ENCODE data around the gene PARN. TPM values are rescaled to one million over a fixed set of nuclear protein-coding genes. Genes with fewer than 3 reads are reported as not detected.

The PARN gene
- total RNA-seq, 1 experiment from 2014 or later, result 56.2 TPM

DNA sequence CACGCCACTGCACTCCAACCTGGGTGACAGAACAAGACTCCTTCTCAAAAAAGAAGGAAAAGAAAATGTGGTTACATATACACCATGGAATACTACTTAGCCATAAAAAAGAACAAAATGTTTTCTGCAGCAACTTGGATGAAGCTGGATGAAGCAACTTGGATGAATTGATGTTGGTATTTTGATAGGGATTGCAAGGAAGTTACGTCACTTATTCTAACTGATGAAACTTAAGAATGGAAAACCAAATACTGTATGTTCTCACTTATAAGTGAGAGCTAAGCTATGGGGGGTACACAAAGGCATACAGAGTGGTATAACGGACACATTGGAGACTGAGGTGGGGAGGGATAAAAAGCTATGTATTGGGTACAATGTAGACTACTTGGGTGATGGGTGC lies 46.6 kb upstream of the PARN start:
- no peaks in the 10 kb centered on the region for H3K36me3 Mint-ChIP-seq (ENCODE audit: insufficient read depth in 1 of 3, low read depth in 3 of 3)
- H3K4ac ChIP-seq (ENCODE audit: low read depth, low read length), result no peak overlapping the region
- no peak overlapping the region for H2BK20ac ChIP-seq (ENCODE audit: low read depth, low read length, poor library complexity, severe bottlenecking)
- H2BK5ac ChIP-seq (ENCODE audit: insufficient read length, low read length), result no peak overlapping the region
- H3K27ac ChIP-seq (ENCODE audit: insufficient read length, low read depth, low read length), result no peak overlapping the region
- no peaks in the 10 kb centered on the region for H3K23me2 ChIP-seq (ENCODE audit: insufficient read length, low read depth, low read length, poor library complexity, severe bottlenecking)
- no peak overlapping the region for H4K5ac ChIP-seq (ENCODE audit: insufficient read length, low read depth, low read length)
- H2BK12ac ChIP-seq (ENCODE audit: insufficient read length, low read depth, low read length), result no peak overlapping the region
- no peak overlapping the region for H3K9ac ChIP-seq (ENCODE audit: extremely low read depth, insufficient read length, low read length)
- H2BK120ac ChIP-seq (ENCODE audit: low read depth, low read length, poor library complexity, severe bottlenecking), result no peak overlapping the region
- no peak overlapping the region for H3K4me2 ChIP-seq (ENCODE audit: insufficient read depth, insufficient read length, low read length)
- no peaks in the 10 kb centered on the region for H3K79me2 ChIP-seq (ENCODE audit: insufficient read depth, low read length)
- DNase-seq, result no peak
- H3K27me3 ChIP-seq (ENCODE audit: insufficient read depth, low read length), result no peaks in the 10 kb centered on the region
- no CpG with 5 or more reads among the region's 3 CpGs for WGBS (ENCODE audit: extremely low coverage, insufficient read length, low lambda C conversion rate)
- no peak overlapping the region for H4K91ac ChIP-seq (ENCODE audit: insufficient read length, low read depth, low read length)
- no peak overlapping the region for H2AFZ ChIP-seq (ENCODE audit: low read length)
- H3K14ac ChIP-seq (ENCODE audit: insufficient read depth, low read length), result no peak overlapping the region
- no peak overlapping the region for H4K8ac ChIP-seq (replicated peaks; ENCODE audit: insufficient read length, low read depth, low read length)
- no peak overlapping the region for H3K18ac ChIP-seq (ENCODE audit: insufficient read length, low read depth, low read length)
- no peak overlapping the region for H3T11ph ChIP-seq (ENCODE audit: low read length)
- H3K23ac ChIP-seq (ENCODE audit: insufficient read length, low read depth, low read length), result no peak overlapping the region
- no peaks in the 10 kb centered on the region for H3K4me1 ChIP-seq (ENCODE audit: insufficient read depth, low read length)
- no peaks in the 10 kb centered on the region for H3K9me3 Mint-ChIP-seq
- H2AK5ac ChIP-seq (ENCODE audit: insufficient read length, low read length), result no peak overlapping the region
- TF ChIP-seq, protein P1, sequence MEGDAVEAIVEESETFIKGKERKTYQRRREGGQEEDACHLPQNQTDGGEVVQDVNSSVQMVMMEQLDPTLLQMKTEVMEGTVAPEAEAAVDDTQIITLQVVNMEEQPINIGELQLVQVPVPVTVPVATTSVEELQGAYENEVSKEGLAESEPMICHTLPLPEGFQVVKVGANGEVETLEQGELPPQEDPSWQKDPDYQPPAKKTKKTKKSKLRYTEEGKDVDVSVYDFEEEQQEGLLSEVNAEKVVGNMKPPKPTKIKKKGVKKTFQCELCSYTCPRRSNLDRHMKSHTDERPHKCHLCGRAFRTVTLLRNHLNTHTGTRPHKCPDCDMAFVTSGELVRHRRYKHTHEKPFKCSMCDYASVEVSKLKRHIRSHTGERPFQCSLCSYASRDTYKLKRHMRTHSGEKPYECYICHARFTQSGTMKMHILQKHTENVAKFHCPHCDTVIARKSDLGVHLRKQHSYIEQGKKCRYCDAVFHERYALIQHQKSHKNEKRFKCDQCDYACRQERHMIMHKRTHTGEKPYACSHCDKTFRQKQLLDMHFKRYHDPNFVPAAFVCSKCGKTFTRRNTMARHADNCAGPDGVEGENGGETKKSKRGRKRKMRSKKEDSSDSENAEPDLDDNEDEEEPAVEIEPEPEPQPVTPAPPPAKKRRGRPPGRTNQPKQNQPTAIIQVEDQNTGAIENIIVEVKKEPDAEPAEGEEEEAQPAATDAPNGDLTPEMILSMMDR (conservative IDR thresholded peaks at IDR 0.05), result no peak
- H3K56ac ChIP-seq (ENCODE audit: insufficient read length, low read depth, low read length), result no peak overlapping the region
- no peak overlapping the region for H3K27ac Mint-ChIP-seq
- no peaks in the 10 kb centered on the region for H4K20me1 ChIP-seq (ENCODE audit: control insufficient read depth, insufficient read depth, insufficient read length)
- H3K9me3 ChIP-seq (ENCODE audit: control insufficient read depth, low read depth, low read length), result no peaks in the 10 kb centered on the region
- H2BK15ac ChIP-seq (ENCODE audit: low read depth, low read length), result no peak overlapping the region
- no peaks in the 10 kb centered on the region; the same call in 1 of the 2 replicates for H3K27me3 Mint-ChIP-seq (ENCODE audit: low read depth)
- H3K4me1 Mint-ChIP-seq, result no peaks in the 10 kb centered on the region
- no peaks in the 10 kb centered on the region for H3K79me1 ChIP-seq (ENCODE audit: insufficient read depth, low read depth, low read length, poor library complexity, severe bottlenecking)
- H3K4me3 Mint-ChIP-seq, result no peak overlapping the region
